HCT116 (cell line): ENCODE measurements around the gene TEPSIN. TPM values are rescaled to one million over a fixed set of nuclear protein-coding genes. Genes with fewer than 3 reads are reported as not detected.

Experiments
- ATAC-seq: fragments of 200-7000 bp; cut with Tn5 transposase; 2 replicates; pipeline ENCODE4 v1.9.1; 2020; ENCODE audit warnings: mild to moderate bottlenecking, moderate library complexity
- BruUV-seq: library from RNA; stranded (reverse); fragments of 400-500 nt; replicated peaks from 2 replicates; lab custom pipeline; 2021; lab: Mats Ljungman, UMichigan
- CTCF ChIA-PET: fragments of 300-600 bp; sonication (Branson Sonifier 250); formaldehyde crosslinking; loops from one replicate; lab custom pipeline; 2021; ENCODE audit warnings: antibody characterized with exemption; lab: Charles Lee
- POLR2A ChIA-PET: fragments of 300-600, 350-600 bp; sonication (Branson Sonifier 250); formaldehyde crosslinking; loops from one replicate; lab custom pipeline; 2021; ENCODE audit warnings: antibody characterized with exemption; lab: Charles Lee
- RAD21 ChIA-PET, 2 experiments: fragments of 300-600 bp; sonication (Branson Sonifier 250); formaldehyde crosslinking; loops; one replicate each; lab custom pipeline; 2023; ENCODE audit warnings: low total read pairs in 2 of 2; ENCODE audit not compliant: uncharacterized antibody in 2 of 2, unreplicated experiment in 2 of 2, low non-redundant PET in 1 of 2; lab: Charles Lee
- DNase-seq: peaks from one replicate; pipeline ENCODE4 v3.0.0-alpha.2; 2010; ENCODE audit warnings: low read depth, low spot score
- H2AFZ ChIP-seq: fragments of 200-600 bp; shearing (Covaris generic), sonication (generic); 2 replicates; pipeline ENCODE4 v1.6.1; 2017; ENCODE audit warnings: low read depth, mixed run types, mixed read lengths, antibody characterized with exemption, low read length; ENCODE audit not compliant: poor library complexity, severe bottlenecking
- H3K27ac ChIP-seq: 2 replicates; pipeline ENCODE4 v1.5.1; 2012; ENCODE audit warnings: low read depth, low read length
- H3K27me3 ChIP-seq: fragments of 200-600 bp; sonication (generic); 2 replicates; pipeline ENCODE4 v1.6.1; 2016; ENCODE audit warnings: mixed run types, low read length, mixed read lengths; ENCODE audit not compliant: insufficient read depth
- H3K36me3 ChIP-seq, 2 experiments: fragments of 200-500 bp in 1 of 2; fragments of 200-600 bp in 1 of 2; sonication (Bioruptor generic) in 1 of 2; sonication (generic) in 1 of 2; 2 replicates each; pipeline versions ENCODE4 v1.5.1 to v1.6.1; 2014 to 2016; ENCODE audit warnings: low read length in 2 of 2, inconsistent platforms in 1 of 2, mixed read lengths in 1 of 2, mixed run types in 1 of 2; ENCODE audit not compliant: insufficient read depth in 2 of 2, control insufficient read depth in 1 of 2
- H3K4me1 ChIP-seq, 2 experiments: fragments of 200-600 bp in 1 of 2; sonication (generic) in 1 of 2; 2 replicates each; pipeline versions ENCODE4 v1.5.1 to v1.6.1; 2012 to 2017; ENCODE audit warnings: low read length in 2 of 2, inconsistent platforms in 1 of 2, mild to moderate bottlenecking in 1 of 2, mixed read lengths in 1 of 2, mixed run types in 1 of 2, moderate library complexity in 1 of 2; ENCODE audit not compliant: insufficient read depth in 2 of 2, control insufficient read depth in 1 of 2
- H3K4me2 ChIP-seq: fragments of 200-600 bp; sonication (generic); 2 replicates; pipeline ENCODE4 v1.6.1; 2017; ENCODE audit warnings: mixed run types, low read length, mixed read lengths
- H3K4me3 ChIP-seq, 2 experiments: fragments of 200-600 bp in 1 of 2; sonication (generic) in 1 of 2; replicated peaks in 1 of 2; 2 replicates each; pipeline ENCODE4 v1.5.1; 2011 to 2016; ENCODE audit warnings: low read length in 2 of 2, control low read depth in 1 of 2, low read depth in 1 of 2, mild to moderate bottlenecking in 1 of 2, mixed read lengths in 1 of 2, mixed run types in 1 of 2
- H3K79me2 ChIP-seq: fragments of 200-600 bp; sonication (generic); 2 replicates; pipeline ENCODE4 v1.6.1; 2017; ENCODE audit warnings: mild to moderate bottlenecking, mixed run types, low read length, moderate library complexity, mixed read lengths; ENCODE audit not compliant: insufficient read depth
- H3K9ac ChIP-seq: fragments of 200-600 bp; sonication (generic); 2 replicates; pipeline ENCODE4 v1.6.1; 2016; ENCODE audit warnings: low read length, mixed read lengths
- H3K9me2 ChIP-seq: fragments of 200-600 bp; sonication (generic), shearing (Covaris generic); 2 replicates; pipeline ENCODE4 v1.6.1; 2017; ENCODE audit warnings: mixed run types, mild to moderate bottlenecking, moderate library complexity; ENCODE audit not compliant: insufficient read depth
- H3K9me3 ChIP-seq, 2 experiments: fragments of 200-500 bp in 1 of 2; fragments of 200-600 bp in 1 of 2; sonication (Bioruptor generic) in 1 of 2; sonication (generic) in 1 of 2; 2 replicates each; pipeline ENCODE4 v1.6.1; 2014 to 2017; ENCODE audit warnings: low read length in 2 of 2, mixed read lengths in 2 of 2, inconsistent platforms in 1 of 2, low read depth in 1 of 2, mild to moderate bottlenecking in 1 of 2, mixed run types in 1 of 2, moderate library complexity in 1 of 2; ENCODE audit not compliant: control insufficient read depth in 1 of 2, insufficient read depth in 1 of 2
- H4K20me1 ChIP-seq: fragments of 200-600 bp; sonication (generic), shearing (Covaris generic); 2 replicates; pipeline ENCODE4 v1.6.1; 2017; ENCODE audit warnings: mixed run types, mild to moderate bottlenecking, moderate library complexity; ENCODE audit not compliant: insufficient read depth
- CBX3 ChIP-seq: IDR thresholded peaks from 2 replicates; pipeline ENCODE4 v1.6.1; 2012; ENCODE audit warnings: low read depth
- CEBPB ChIP-seq: IDR thresholded peaks from 2 replicates; pipeline ENCODE4 v1.6.1; 2012; ENCODE audit warnings: low read depth
- EGR1 ChIP-seq: IDR thresholded peaks from 2 replicates; pipeline ENCODE4 v1.6.1; 2012; ENCODE audit warnings: low read depth
- ELF1 ChIP-seq: IDR thresholded peaks from 2 replicates; pipeline ENCODE4 v1.6.1; 2012; ENCODE audit warnings: low read depth, borderline replicate concordance
- EZH2 ChIP-seq: fragments of 200-600 bp; sonication (generic); IDR thresholded peaks from 2 replicates; pipeline ENCODE4 v1.6.1; 2017; ENCODE audit warnings: antibody characterized with exemption, mixed run types
- EZH2phosphoT487 ChIP-seq: fragments of 200-600 bp; IDR thresholded peaks from 2 replicates; pipeline ENCODE4 v1.6.1; 2018; ENCODE audit warnings: antibody characterized with exemption, borderline replicate concordance
- FOSL1 ChIP-seq: IDR thresholded peaks from 2 replicates; pipeline ENCODE4 v1.6.1; 2012; ENCODE audit warnings: low read depth
- POLR2AphosphoS5 ChIP-seq: IDR thresholded peaks from 2 replicates; pipeline ENCODE4 v1.6.1; 2011; ENCODE audit warnings: mild to moderate bottlenecking, low read depth, low read length, moderate library complexity
- RAD21 ChIP-seq: IDR thresholded peaks from 2 replicates; pipeline ENCODE4 v1.6.1; 2012; ENCODE audit warnings: low read depth, mild to moderate bottlenecking
- SIN3A ChIP-seq: IDR thresholded peaks from 2 replicates; pipeline ENCODE4 v1.6.1; 2012; ENCODE audit warnings: low read depth
- SRF ChIP-seq: IDR thresholded peaks from 2 replicates; pipeline ENCODE4 v1.6.1; 2012; ENCODE audit warnings: low read depth
- TCF7L2 ChIP-seq: IDR thresholded peaks from 2 replicates; pipeline ENCODE4 v1.7.0; 2011; ENCODE audit warnings: borderline replicate concordance, inconsistent platforms; ENCODE audit not compliant: insufficient read depth, insufficient read length; ENCODE audit errors: extremely low read depth
- YY1 ChIP-seq: IDR thresholded peaks from 2 replicates; pipeline ENCODE4 v1.6.1; 2011; ENCODE audit warnings: low read length, low read depth, moderate library complexity, mild to moderate bottlenecking; ENCODE audit not compliant: insufficient replicate concordance; ENCODE audit errors: extremely low read depth
- ZFX ChIP-seq: fragments of 450-650 bp; IDR thresholded peaks from 2 replicates; pipeline ENCODE4 v1.6.1; 2017
- ZNF274 ChIP-seq: fragments of 200-500 bp; sonication (Bioruptor generic); IDR thresholded peaks from 2 replicates; pipeline ENCODE4 v1.6.1; 2014; ENCODE audit warnings: mild to moderate bottlenecking, low read depth, low read length, inconsistent platforms
- intact Hi-C: fragments of 100-400 bp; cut with micrococcal nuclease; formaldehyde crosslinking; loops from 2 replicates; pipeline ENCODE4 v1.10.0; 2022
- total RNA-seq: library from RNA; stranded (reverse); gene quantifications from one replicate; pipeline ENCODE4 v1.2.1, GENCODE V29; 2021; ENCODE audit not compliant: unreplicated experiment
- TF ChIP-seq, protein P1 (sequence below): IDR thresholded peaks from 2 replicates; pipeline ENCODE4 v1.6.1; 2012; ENCODE audit warnings: low read depth
- TF ChIP-seq, protein P2 (sequence below), 3 experiments: fragments of 200-600 bp in 1 of 3; sonication (generic) in 1 of 3; IDR thresholded peaks in 2 of 3; conservative IDR thresholded peaks in 1 of 3; 2 replicates each; pipeline ENCODE4 v1.5.1; 2012 to 2017; ENCODE audit warnings: low read depth in 2 of 3, low read length in 2 of 3, antibody characterized with exemption in 1 of 3, borderline replicate concordance in 1 of 3, control low read depth in 1 of 3, mild to moderate bottlenecking in 1 of 3, mixed read lengths in 1 of 3, mixed run types in 1 of 3, moderate library complexity in 1 of 3; ENCODE audit not compliant: insufficient read depth in 1 of 3
- TF ChIP-seq, protein P3 (sequence below): IDR thresholded peaks from 2 replicates; pipeline ENCODE4 v1.6.1; 2012
- TF ChIP-seq, protein P4 (sequence below): IDR thresholded peaks from 2 replicates; pipeline ENCODE4 v1.6.1; 2012
- TF ChIP-seq, protein P5 (sequence below): IDR thresholded peaks from 2 replicates; pipeline ENCODE4 v1.6.1; 2011; ENCODE audit warnings: mild to moderate bottlenecking, low read length, moderate library complexity; ENCODE audit not compliant: insufficient replicate concordance; ENCODE audit errors: extremely low read depth

The TEPSIN gene
- total RNA-seq, 1 experiment from 2014 or later = 50.6 TPM

DNA sequence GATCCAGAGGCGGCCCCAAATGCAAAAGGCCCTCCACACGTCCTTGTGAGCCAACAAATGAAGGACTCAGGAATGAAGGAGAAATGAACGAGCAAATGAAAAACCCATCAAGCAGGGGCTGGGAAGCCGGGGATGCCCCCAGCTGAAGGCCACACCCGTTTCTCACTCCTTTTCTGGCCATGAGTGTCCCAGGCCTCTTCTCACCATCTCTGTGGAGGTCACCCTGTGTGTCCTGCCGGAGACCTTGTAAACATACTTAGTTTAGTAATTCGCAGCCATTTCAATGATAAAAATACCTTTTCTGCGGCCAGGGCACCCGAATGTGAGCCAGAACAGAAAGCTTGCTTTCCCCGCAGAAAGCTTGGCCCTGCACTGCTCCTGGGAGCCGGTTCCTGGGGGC is 51.7 kb downstream of the TEPSIN start:
- no peak for TF ChIP-seq SRF
- TF ChIP-seq, protein P1, sequence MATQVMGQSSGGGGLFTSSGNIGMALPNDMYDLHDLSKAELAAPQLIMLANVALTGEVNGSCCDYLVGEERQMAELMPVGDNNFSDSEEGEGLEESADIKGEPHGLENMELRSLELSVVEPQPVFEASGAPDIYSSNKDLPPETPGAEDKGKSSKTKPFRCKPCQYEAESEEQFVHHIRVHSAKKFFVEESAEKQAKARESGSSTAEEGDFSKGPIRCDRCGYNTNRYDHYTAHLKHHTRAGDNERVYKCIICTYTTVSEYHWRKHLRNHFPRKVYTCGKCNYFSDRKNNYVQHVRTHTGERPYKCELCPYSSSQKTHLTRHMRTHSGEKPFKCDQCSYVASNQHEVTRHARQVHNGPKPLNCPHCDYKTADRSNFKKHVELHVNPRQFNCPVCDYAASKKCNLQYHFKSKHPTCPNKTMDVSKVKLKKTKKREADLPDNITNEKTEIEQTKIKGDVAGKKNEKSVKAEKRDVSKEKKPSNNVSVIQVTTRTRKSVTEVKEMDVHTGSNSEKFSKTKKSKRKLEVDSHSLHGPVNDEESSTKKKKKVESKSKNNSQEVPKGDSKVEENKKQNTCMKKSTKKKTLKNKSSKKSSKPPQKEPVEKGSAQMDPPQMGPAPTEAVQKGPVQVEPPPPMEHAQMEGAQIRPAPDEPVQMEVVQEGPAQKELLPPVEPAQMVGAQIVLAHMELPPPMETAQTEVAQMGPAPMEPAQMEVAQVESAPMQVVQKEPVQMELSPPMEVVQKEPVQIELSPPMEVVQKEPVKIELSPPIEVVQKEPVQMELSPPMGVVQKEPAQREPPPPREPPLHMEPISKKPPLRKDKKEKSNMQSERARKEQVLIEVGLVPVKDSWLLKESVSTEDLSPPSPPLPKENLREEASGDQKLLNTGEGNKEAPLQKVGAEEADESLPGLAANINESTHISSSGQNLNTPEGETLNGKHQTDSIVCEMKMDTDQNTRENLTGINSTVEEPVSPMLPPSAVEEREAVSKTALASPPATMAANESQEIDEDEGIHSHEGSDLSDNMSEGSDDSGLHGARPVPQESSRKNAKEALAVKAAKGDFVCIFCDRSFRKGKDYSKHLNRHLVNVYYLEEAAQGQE = no peak
- no peak for TF ChIP-seq ZFX
- TF ChIP-seq YY1 = no peak
- TF ChIP-seq ELF1 = no peak
- no peak for TF ChIP-seq CEBPB
- no peak for TF ChIP-seq RAD21
- no peak for TF ChIP-seq TCF7L2
- no peak for TF ChIP-seq ZNF274
- no peak for TF ChIP-seq EGR1
- TF ChIP-seq FOSL1 = no peak
- no peak for TF ChIP-seq CBX3
- TF ChIP-seq EZH2phosphoT487 = no peak
- TF ChIP-seq, protein P2, sequence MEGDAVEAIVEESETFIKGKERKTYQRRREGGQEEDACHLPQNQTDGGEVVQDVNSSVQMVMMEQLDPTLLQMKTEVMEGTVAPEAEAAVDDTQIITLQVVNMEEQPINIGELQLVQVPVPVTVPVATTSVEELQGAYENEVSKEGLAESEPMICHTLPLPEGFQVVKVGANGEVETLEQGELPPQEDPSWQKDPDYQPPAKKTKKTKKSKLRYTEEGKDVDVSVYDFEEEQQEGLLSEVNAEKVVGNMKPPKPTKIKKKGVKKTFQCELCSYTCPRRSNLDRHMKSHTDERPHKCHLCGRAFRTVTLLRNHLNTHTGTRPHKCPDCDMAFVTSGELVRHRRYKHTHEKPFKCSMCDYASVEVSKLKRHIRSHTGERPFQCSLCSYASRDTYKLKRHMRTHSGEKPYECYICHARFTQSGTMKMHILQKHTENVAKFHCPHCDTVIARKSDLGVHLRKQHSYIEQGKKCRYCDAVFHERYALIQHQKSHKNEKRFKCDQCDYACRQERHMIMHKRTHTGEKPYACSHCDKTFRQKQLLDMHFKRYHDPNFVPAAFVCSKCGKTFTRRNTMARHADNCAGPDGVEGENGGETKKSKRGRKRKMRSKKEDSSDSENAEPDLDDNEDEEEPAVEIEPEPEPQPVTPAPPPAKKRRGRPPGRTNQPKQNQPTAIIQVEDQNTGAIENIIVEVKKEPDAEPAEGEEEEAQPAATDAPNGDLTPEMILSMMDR (IDR thresholded peaks at IDR 0.05 in 2 of 3, conservative IDR thresholded peaks at IDR 0.05 in 1 of 3; ENCODE audit: borderline replicate concordance in 1 of 3, insufficient read depth in 1 of 3, low read depth in 2 of 3, low read length in 2 of 3) = no peak
- TF ChIP-seq SIN3A = no peak
- no peak for TF ChIP-seq EZH2
- TF ChIP-seq, protein P3, sequence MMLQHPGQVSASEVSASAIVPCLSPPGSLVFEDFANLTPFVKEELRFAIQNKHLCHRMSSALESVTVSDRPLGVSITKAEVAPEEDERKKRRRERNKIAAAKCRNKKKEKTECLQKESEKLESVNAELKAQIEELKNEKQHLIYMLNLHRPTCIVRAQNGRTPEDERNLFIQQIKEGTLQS = no peak
- TF ChIP-seq, protein P4, sequence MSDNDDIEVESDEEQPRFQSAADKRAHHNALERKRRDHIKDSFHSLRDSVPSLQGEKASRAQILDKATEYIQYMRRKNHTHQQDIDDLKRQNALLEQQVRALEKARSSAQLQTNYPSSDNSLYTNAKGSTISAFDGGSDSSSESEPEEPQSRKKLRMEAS = no peak
- no peak for TF ChIP-seq POLR2AphosphoS5
- TF ChIP-seq, protein P5, sequence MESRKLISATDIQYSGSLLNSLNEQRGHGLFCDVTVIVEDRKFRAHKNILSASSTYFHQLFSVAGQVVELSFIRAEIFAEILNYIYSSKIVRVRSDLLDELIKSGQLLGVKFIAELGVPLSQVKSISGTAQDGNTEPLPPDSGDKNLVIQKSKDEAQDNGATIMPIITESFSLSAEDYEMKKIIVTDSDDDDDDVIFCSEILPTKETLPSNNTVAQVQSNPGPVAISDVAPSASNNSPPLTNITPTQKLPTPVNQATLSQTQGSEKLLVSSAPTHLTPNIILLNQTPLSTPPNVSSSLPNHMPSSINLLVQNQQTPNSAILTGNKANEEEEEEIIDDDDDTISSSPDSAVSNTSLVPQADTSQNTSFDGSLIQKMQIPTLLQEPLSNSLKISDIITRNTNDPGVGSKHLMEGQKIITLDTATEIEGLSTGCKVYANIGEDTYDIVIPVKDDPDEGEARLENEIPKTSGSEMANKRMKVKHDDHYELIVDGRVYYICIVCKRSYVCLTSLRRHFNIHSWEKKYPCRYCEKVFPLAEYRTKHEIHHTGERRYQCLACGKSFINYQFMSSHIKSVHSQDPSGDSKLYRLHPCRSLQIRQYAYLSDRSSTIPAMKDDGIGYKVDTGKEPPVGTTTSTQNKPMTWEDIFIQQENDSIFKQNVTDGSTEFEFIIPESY = no peak
- TF ChIP-seq, all 23 proteins: peak for 0
- Histone ChIP-seq H3K9ac (no peak overlapping the region), H3K4me1 (no peaks in the 10 kb centered on the region), H3K27ac (no peak overlapping the region), H3K9me2 (no peaks in the 10 kb centered on the region), H2AFZ (no peak overlapping the region), H4K20me1 (no peaks in the 10 kb centered on the region), H3K36me3 (no peaks in the 10 kb centered on the region), H3K9me3 (no peaks in the 10 kb centered on the region), H3K4me2 (no peak overlapping the region), H3K79me2 (no peaks in the 10 kb centered on the region), H3K4me3 (no peak overlapping the region), H3K27me3 (no peaks in the 10 kb centered on the region)
- POLR2A ChIA-PET = no interaction called here
- no peak for DNase-seq
- no peak for ATAC-seq
- RAD21 ChIA-PET = no interaction called here
- intact Hi-C loops = no loop called here
- CTCF ChIA-PET = no interaction called here
- no TSS peak for BruUV-seq
